Measurements from ENCODE around the gene FOXO1.

DNA sequence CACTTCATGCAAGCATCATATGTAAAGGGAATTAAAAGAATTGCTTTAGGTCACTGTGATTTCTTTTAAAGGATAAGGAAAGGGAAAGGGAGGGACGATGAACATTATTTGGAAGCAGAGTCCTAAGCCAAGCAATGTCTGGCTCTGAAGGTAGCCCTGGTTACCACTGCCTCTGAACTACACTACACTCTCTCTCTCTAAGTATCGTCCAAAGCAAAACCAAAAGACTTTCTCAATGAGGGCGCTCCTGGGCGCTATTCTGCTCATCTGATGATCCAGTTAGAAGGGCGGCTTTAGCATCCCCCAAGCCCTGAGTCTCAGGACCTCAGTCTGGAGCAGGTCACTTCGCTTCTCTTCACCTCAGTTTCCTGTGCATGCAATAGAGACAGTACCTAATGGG is 26.2 kb downstream of the FOXO1 start:
- TF ChIP-seq, protein P1, sequence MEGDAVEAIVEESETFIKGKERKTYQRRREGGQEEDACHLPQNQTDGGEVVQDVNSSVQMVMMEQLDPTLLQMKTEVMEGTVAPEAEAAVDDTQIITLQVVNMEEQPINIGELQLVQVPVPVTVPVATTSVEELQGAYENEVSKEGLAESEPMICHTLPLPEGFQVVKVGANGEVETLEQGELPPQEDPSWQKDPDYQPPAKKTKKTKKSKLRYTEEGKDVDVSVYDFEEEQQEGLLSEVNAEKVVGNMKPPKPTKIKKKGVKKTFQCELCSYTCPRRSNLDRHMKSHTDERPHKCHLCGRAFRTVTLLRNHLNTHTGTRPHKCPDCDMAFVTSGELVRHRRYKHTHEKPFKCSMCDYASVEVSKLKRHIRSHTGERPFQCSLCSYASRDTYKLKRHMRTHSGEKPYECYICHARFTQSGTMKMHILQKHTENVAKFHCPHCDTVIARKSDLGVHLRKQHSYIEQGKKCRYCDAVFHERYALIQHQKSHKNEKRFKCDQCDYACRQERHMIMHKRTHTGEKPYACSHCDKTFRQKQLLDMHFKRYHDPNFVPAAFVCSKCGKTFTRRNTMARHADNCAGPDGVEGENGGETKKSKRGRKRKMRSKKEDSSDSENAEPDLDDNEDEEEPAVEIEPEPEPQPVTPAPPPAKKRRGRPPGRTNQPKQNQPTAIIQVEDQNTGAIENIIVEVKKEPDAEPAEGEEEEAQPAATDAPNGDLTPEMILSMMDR (IDR thresholded peaks at IDR 0.05 in 2 of 3, conservative IDR thresholded peaks at IDR 0.05 in 1 of 3; ENCODE audit: insufficient read depth in 2 of 3, low read depth in 1 of 3, low read length in 3 of 3) = no peak
- TF ChIP-seq RAD21 (CRISPR knock-in tag; conservative IDR thresholded peaks at IDR 0.05 in 1 of 2, IDR thresholded peaks at IDR 0.05 in 1 of 2) = no peak
- no peak for TF ChIP-seq CBFA2T3 (IDR thresholded peaks at IDR 0.05)
- TF ChIP-seq SMC3 (conservative IDR thresholded peaks at IDR 0.05; ENCODE audit: insufficient read depth, low read depth, low read length) = no peak
